Chondrocyte (in vitro differentiated cells): Measurements from ENCODE around the gene DCDC1. TPM values are rescaled to one million over a fixed set of nuclear protein-coding genes. Genes with fewer than 3 reads are reported as not detected.

Experiments
- DNase-seq: peaks from one replicate; pipeline ENCODE4 v3.0.0; 2021; ENCODE audit warnings: mixed read lengths, low spot score
- H3K27ac Mint-ChIP-seq: one replicate; pipeline ENCODE4 v1.8.0; 2021; ENCODE audit warnings: mild to moderate bottlenecking, moderate library complexity, mixed read lengths; ENCODE audit not compliant: unreplicated experiment
- H3K27me3 Mint-ChIP-seq: 2 replicates; pipeline ENCODE4 v1.8.0; 2021; ENCODE audit warnings: low read depth, mixed read lengths
- H3K36me3 Mint-ChIP-seq: 2 replicates; pipeline ENCODE4 v1.8.0; 2021; ENCODE audit warnings: low read depth, mixed read lengths
- H3K4me1 Mint-ChIP-seq: 2 replicates; pipeline ENCODE4 v1.8.0; 2021; ENCODE audit warnings: low read depth, mild to moderate bottlenecking, mixed read lengths
- H3K4me3 Mint-ChIP-seq: one replicate; pipeline ENCODE4 v1.8.0; 2021; ENCODE audit warnings: mild to moderate bottlenecking, moderate library complexity, mixed read lengths; ENCODE audit not compliant: unreplicated experiment
- H3K9me3 Mint-ChIP-seq: 2 replicates; pipeline ENCODE4 v1.8.0; 2021; ENCODE audit warnings: low read depth, mixed read lengths
- CTCF ChIP-seq: fragments of 200-600 bp; sonication (generic); IDR thresholded peaks from 2 replicates; pipeline ENCODE4 v1.5.0; 2021; ENCODE audit warnings: antibody characterized with exemption, mild to moderate bottlenecking, moderate library complexity
- total RNA-seq: library from RNA; stranded (reverse); gene quantifications from 3 replicates; pipeline ENCODE4 v1.2.1, GENCODE V29; 2021

DCDC1 gene
- total RNA-seq, 1 donor from 2014 or later, result not detected

GRCh38 chr11:31030138-31030792 lies 339.3 kb downstream of the DCDC1 start:
- no peak overlapping the region for H3K4me3 Mint-ChIP-seq
- H3K27ac Mint-ChIP-seq, result no peak overlapping the region
- peaks cover 2% of the 10 kb centered on the region for H3K27me3 Mint-ChIP-seq
- no peak for DNase-seq
- no peaks in the 10 kb centered on the region for H3K4me1 Mint-ChIP-seq
- H3K9me3 Mint-ChIP-seq, result no peaks in the 10 kb centered on the region
- no peak for TF ChIP-seq CTCF
- no peaks in the 10 kb centered on the region for H3K36me3 Mint-ChIP-seq

GRCh38 chr11:31026315-31026714 lies 343.2 kb downstream of the DCDC1 start:
- no peak overlapping the region for H3K27ac Mint-ChIP-seq
- no peaks in the 10 kb centered on the region for H3K9me3 Mint-ChIP-seq
- H3K4me3 Mint-ChIP-seq, result no peak overlapping the region
- no peaks in the 10 kb centered on the region for H3K4me1 Mint-ChIP-seq
- H3K27me3 Mint-ChIP-seq, result peaks cover 6% of the 10 kb centered on the region
- H3K36me3 Mint-ChIP-seq, result no peaks in the 10 kb centered on the region
- DNase-seq, result no peak
- no peak for TF ChIP-seq CTCF

GRCh38 chr11:31022080-31022479 lies 347.5 kb downstream of the DCDC1 start:
- Mint-ChIP-seq H3K4me1 (no peaks in the 10 kb centered on the region), H3K4me3 (no peak overlapping the region), H3K36me3 (no peaks in the 10 kb centered on the region), H3K9me3 (no peaks in the 10 kb centered on the region), H3K27ac (no peak overlapping the region), H3K27me3 (peaks cover 12% of the 10 kb centered on the region)
- no peak for DNase-seq
- no peak for TF ChIP-seq CTCF

- DNase-seq, result no peak
- Mint-ChIP-seq H3K36me3 (no peaks in the 10 kb centered on the region), H3K27me3 (peaks cover 14% of the 10 kb centered on the region), H3K27ac (no peak overlapping the region), H3K4me3 (no peak overlapping the region), H3K9me3 (no peaks in the 10 kb centered on the region), H3K4me1 (no peaks in the 10 kb centered on the region)
- no peak for TF ChIP-seq CTCF
Observed at GRCh38 chr11:31019786-31020185, 349.8 kb downstream of the DCDC1 start.

DNA sequence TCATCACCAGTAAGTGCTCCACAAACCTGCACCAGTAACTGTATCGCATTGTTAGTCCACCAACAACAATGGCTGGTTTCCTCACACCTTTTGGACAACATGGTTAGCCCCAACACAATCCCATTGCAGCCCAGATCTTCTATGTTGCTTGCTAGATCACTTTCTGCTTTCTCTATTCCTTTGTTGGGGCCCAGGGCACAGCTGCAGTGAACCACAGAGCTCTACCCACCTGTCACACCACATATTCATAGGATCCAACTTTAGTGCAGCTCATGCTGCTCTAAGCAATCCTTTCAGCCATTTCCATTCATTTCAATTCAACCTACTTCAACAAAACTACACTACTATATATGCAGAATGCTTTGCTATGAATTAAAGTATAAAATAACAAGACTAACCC lies 364.3 kb downstream of the DCDC1 start:
- no peak overlapping the region for H3K27ac Mint-ChIP-seq
- H3K27me3 Mint-ChIP-seq, result peaks cover 17% of the 10 kb centered on the region
- H3K4me1 Mint-ChIP-seq, result no peaks in the 10 kb centered on the region
- H3K36me3 Mint-ChIP-seq, result no peaks in the 10 kb centered on the region
- peaks cover 2% of the 10 kb centered on the region for H3K9me3 Mint-ChIP-seq
- no peak overlapping the region for H3K4me3 Mint-ChIP-seq
- no peak for TF ChIP-seq CTCF
- no peak for DNase-seq
